GM21360 (cell line): ENCODE results near the gene HBZ.
"Not testable (repeated sequence)": the region's sequence is repeated elsewhere in the genome, so short reads cannot be mapped to it uniquely, and the experiment has no call there.

Source experiments
- ATAC-seq: cut with Tn5 transposase; IDR thresholded peaks from one replicate; pipeline ENCODE4 v1.9.1; 2021; ENCODE audit warnings: mild to moderate bottlenecking, moderate library complexity; ENCODE audit not compliant: unreplicated experiment

HBZ gene

DNA sequence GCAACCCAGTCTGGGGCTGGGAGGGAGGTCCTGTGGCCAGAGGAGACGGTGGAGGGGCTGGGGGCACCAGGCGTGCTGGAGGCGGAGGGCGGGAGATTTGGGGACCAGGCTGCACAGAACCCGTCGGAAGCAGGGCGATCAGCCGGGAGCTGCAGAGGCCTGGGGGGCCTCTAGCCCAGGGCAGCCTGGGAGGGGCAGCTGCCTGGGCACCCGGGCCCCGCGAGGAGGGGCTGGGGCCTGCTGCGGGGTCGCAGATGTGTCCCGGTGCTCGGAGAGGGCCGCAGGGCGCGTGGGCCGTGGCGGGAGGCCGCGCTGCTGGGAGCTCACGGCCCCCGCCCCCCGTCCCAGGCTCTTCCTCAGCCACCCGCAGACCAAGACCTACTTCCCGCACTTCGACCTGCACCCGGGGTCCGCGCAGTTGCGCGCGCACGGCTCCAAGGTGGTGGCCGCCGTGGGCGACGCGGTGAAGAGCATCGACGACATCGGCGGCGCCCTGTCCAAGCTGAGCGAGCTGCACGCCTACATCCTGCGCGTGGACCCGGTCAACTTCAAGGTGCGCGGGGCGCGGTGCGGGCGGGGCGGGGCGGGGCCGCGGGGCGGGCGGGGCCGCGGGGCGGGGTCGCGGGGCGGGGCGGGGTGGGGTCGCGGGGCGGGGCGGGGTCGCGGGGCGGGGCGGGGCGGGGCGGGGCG, 11.8 kb downstream of the HBZ start:
- ATAC-seq = not testable (repeated sequence)

DNA sequence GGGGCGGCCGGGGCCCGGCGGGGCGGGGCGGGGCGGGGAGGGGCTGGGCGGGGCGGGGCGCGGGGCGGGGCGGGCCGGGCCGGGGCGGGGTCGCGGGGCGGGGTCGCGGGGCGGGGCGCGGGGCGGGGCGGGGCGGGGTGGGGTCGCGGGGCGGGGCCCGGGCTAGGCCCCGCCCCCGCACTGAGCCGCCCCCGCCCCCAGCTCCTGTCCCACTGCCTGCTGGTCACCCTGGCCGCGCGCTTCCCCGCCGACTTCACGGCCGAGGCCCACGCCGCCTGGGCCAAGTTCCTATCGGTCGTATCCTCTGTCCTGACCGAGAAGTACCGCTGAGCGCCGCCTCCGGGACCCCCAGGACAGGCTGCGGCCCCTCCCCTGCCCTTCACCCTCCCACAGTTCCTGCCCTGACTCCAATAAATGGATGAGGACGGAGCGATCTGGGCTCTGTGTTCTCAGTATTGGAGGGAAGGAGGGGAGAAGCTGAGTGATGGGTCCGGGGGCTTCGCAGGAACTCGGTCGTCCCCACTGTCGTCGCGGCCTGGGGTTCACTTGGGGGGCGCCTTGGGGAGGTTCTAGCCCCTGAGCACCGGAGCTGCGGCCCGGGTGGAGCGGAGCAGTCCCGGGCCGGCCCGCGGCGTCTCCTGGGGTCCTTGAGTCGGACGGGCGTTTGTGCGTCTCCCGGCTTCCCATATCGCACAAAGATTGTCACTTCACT, 12.5 kb downstream of the HBZ start:
- no peak for ATAC-seq

DNA sequence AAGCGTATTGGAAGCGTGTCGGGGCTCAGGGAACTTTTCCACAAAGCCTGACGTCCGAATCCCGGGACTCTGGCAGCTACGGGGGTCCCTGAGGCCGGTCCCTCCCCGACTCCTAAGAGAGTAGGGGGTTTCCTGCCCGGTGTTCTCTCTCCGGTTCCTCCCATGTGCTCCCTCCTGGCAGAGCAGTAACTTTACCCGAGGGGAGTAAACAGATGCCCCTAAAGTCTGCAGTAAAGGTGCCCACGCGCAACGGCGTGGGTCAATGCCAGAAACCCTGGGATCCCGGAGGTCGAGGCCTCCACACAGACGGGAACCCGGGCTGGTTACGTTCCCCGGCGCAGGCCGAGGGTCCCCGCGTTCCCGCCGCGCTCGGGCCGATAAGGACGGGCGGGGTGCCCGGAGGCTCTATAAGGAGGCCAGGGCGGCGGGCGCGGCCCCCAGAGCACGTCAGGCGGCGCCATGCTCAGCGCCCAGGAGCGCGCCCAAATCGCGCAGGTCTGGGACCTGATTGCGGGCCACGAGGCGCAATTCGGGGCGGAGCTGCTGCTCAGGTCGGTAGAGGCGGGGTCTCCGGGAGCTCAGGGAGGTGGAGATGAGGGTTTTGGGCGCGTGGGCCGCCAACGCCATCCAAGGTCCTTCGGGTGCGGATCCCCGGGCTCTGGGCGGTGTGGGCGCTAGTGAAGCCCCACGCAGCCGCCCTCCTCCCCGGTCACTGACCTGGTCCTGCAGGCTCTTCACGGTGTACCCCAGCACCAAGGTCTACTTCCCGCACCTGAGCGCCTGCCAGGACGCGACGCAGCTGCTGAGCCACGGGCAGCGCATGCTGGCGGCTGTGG, 13.3 kb downstream of the HBZ start, which contains the start of gene HBM:
Gene HBM (plus strand): TSS at position 440 of the 836 bp plus-strand sequence. CDS start 20 bp downstream, at position 460.
- no peak for ATAC-seq

DNA sequence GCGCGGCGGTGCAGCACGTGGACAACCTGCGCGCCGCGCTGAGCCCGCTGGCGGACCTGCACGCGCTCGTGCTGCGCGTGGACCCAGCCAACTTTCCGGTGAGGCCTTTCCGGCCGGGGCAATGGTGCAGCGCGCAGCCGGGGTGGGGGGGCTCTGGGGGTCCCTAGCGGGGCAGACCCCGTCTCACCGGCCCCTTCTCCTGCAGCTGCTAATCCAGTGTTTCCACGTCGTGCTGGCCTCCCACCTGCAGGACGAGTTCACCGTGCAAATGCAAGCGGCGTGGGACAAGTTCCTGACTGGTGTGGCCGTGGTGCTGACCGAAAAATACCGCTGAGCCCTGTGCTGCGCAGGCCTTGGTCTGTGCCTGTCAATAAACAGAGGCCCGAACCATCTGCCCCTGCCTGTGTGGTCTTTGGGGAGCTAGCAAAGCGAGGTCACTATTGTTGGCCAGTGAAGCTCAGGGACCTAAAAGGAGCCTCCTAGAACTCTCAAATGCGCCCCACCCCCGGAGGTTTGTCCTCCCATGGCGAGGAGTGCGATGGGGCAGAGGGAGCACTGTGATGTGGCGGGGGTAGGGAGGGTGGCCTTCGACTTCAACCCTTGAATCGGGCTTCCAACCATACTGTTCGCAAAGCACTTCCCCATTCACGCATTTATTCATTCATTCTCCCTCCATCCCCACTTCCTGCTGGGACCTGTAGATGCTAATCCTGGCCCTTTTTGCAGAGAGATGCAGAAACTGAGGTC, 14.1 kb downstream of the HBZ start:
- ATAC-seq = no peak

DNA sequence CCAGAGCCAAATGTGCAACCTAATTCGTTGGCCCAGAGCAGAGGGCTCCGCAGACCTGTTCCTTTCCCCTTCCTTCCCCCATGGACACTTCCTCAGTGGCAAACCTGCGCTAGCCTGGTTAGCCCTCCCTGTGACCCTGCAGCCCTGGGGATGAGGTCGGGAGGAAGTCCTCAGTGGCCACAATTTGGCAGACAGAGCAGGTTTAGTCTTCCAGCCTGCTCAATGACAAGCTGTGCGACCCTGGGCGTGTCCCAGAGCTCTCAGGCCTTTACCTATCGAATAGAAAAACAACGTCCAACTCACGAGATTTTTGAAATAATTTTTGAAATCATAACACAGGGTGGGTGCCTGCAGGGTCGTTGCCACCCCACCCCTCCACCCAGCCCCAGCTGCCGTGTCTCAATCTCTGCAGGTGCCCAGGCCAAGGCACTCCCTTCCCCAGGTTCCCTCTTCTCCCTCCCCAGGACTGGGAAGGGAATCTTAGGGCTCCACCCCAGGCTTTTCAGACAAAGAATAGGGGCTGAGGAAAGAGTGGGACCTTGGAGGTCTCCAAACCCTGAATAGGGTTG, 14.8 kb downstream of the HBZ start:
- no peak for ATAC-seq

DNA sequence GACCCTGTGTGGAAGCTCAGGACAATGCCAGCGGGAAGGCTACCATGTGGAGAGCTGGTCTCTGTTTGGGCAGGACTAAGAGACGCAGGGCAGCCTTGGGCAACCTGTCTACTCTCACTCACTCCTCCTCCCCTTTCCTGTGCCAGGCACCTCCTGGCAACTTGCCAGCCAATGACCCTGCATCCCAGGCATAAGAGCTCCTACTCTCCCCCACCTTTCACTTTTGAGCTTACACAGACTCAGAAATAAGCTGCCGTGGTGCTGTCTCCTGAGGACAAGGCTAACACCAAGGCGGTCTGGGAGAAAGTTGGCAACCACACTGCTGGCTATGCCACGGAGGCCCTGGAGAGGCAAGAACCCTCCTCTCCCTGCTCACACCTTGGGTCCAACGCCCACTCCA, 16.0 kb downstream of the HBZ start:
- ATAC-seq = no peak

DNA sequence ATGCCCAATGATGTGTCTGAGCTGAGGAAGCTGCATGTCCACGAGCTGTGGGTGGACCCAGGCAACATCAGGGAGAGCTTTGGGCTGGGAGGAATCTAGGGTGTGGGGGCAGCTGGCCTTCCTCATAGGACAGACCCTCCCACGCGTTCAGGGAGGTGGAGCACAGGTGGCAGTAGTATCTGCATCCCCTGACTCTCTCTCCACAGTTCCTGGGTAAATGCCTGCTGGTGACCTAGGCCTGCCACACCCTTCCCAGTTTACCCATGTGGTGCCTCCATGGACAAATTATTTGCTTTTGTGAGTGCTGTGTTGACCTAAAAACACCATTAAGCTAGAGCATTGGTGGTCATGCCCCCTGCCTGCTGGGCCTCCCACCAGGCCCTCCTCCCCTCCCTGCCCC, 16.6 kb downstream of the HBZ start:
- no peak for ATAC-seq

DNA sequence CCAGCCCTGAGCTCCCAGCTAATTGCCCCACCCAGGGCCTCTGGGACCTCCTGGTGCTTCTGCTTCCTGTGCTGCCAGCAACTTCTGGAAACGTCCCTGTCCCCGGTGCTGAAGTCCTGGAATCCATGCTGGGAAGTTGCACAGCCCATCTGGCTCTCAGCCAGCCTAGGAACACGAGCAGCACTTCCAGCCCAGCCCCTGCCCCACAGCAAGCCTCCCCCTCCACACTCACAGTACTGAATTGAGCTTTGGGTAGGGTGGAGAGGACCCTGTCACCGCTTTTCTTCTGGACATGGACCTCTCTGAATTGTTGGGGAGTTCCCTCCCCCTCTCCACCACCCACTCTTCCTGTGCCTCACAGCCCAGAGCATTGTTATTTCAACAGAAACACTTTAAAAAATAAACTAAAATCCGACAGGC, 17.7 kb downstream of the HBZ start:
- not testable (repeated sequence) for ATAC-seq

DNA sequence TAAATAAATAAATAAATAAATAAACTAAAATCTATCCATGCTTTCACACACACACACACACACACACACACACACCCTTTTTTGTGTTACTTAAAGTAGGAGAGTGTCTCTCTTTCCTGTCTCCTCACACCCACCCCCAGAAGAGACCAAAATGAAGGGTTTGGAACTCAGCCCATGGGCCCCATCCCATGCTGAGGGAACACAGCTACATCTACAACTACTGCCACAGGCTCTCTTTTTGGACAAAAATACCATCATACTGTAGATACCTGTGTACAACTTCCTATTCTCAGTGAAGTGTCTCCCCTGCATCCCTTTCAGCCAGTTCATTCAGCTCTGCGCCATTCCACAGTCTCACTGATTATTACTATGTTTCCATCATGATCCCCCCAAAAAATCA, 18.3 kb downstream of the HBZ start:
- no peak for ATAC-seq

DNA sequence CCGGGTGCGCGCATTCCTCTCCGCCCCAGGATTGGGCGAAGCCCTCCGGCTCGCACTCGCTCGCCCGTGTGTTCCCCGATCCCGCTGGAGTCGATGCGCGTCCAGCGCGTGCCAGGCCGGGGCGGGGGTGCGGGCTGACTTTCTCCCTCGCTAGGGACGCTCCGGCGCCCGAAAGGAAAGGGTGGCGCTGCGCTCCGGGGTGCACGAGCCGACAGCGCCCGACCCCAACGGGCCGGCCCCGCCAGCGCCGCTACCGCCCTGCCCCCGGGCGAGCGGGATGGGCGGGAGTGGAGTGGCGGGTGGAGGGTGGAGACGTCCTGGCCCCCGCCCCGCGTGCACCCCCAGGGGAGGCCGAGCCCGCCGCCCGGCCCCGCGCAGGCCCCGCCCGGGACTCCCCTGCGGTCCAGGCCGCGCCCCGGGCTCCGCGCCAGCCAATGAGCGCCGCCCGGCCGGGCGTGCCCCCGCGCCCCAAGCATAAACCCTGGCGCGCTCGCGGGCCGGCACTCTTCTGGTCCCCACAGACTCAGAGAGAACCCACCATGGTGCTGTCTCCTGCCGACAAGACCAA, 20.0 kb downstream of the HBZ start, which contains the start of gene HBA2:
Gene HBA2 (plus strand): TSS at position 503 of the 568 bp plus-strand sequence. CDS start 37 bp downstream, at position 540.
- not testable (repeated sequence) for ATAC-seq

DNA sequence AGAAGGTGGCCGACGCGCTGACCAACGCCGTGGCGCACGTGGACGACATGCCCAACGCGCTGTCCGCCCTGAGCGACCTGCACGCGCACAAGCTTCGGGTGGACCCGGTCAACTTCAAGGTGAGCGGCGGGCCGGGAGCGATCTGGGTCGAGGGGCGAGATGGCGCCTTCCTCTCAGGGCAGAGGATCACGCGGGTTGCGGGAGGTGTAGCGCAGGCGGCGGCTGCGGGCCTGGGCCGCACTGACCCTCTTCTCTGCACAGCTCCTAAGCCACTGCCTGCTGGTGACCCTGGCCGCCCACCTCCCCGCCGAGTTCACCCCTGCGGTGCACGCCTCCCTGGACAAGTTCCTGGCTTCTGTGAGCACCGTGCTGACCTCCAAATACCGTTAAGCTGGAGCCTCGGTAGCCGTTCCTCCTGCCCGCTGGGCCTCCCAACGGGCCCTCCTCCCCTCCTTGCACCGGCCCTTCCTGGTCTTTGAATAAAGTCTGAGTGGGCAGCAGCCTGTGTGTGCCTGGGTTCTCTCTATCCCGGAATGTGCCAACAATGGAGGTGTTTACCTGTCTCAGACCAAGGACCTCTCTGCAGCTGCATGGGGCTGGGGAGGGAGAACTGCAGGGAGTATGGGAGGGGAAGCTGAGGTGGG, 20.9 kb downstream of the HBZ start:
- not testable (repeated sequence) for ATAC-seq

DNA sequence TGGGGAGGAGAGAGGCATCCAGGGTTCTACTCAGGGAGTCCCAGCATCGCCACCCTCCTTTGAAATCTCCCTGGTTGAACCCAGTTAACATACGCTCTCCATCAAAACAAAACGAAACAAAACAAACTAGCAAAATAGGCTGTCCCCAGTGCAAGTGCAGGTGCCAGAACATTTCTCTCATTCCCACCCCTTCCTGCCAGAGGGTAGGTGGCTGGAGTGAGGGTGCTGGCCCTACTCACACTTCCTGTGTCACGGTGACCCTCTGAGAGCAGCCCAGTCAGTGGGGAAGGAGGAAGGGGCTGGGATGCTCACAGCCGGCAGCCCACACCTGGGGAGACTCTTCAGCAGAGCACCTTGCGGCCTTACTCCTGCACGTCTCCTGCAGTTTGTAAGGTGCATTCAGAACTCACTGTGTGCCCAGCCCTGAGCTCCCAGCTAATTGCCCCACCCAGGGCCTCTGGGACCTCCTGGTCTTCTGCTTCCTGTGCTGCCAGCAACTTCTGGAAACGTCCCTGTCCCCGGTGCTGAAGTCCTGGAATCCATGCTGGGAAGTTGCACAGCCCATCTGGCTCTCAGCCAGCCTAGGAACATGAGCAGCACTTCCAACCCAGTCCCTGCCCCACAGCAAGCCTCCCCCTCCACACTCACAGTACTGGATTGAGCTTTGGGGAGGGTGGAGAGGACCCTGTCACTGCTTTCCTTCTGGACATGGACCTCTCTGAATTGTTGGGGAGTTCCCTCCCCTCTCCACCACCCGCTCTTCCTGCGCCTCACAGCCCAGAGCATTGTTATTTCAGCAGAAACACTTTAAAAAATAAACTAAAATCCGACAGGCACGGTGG, 21.7 kb downstream of the HBZ start:
- not testable (repeated sequence) for ATAC-seq

DNA sequence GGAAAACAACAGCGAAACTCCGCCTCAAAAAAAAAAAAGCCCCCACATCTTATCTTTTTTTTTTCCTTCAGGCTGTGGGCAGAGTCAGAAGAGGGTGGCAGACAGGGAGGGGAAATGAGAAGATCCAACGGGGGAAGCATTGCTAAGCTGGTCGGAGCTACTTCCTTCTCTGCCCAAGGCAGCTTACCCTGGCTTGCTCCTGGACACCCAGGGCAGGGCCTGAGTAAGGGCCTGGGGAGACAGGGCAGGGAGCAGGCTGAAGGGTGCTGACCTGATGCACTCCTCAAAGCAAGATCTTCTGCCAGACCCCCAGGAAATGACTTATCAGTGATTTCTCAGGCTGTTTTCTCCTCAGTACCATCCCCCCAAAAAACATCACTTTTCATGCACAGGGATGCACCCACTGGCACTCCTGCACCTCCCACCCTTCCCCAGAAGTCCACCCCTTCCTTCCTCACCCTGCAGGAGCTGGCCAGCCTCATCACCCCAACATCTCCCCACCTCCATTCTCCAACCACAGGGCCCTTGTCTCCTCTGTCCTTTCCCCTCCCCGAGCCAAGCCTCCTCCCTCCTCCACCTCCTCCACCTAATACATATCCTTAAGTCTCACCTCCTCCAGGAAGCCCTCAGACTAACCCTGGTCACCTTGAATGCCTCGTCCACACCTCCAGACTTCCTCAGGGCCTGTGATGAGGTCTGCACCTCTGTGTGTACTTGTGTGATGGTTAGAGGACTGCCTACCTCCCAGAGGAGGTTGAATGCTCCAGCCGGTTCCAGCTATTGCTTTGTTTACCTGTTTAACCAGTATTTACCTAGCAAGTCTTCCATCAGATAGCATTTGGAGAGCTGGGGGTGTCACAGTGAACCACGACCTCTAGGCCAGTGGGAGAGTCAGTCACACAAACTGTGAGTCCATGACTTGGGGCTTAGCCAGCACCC, 22.8 kb downstream of the HBZ start:
- no peak for ATAC-seq

DNA sequence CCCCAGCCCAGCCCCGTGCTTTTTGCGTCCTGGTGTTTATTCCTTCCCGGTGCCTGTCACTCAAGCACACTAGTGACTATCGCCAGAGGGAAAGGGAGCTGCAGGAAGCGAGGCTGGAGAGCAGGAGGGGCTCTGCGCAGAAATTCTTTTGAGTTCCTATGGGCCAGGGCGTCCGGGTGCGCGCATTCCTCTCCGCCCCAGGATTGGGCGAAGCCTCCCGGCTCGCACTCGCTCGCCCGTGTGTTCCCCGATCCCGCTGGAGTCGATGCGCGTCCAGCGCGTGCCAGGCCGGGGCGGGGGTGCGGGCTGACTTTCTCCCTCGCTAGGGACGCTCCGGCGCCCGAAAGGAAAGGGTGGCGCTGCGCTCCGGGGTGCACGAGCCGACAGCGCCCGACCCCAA, 23.6 kb downstream of the HBZ start:
- ATAC-seq = not testable (repeated sequence)

DNA sequence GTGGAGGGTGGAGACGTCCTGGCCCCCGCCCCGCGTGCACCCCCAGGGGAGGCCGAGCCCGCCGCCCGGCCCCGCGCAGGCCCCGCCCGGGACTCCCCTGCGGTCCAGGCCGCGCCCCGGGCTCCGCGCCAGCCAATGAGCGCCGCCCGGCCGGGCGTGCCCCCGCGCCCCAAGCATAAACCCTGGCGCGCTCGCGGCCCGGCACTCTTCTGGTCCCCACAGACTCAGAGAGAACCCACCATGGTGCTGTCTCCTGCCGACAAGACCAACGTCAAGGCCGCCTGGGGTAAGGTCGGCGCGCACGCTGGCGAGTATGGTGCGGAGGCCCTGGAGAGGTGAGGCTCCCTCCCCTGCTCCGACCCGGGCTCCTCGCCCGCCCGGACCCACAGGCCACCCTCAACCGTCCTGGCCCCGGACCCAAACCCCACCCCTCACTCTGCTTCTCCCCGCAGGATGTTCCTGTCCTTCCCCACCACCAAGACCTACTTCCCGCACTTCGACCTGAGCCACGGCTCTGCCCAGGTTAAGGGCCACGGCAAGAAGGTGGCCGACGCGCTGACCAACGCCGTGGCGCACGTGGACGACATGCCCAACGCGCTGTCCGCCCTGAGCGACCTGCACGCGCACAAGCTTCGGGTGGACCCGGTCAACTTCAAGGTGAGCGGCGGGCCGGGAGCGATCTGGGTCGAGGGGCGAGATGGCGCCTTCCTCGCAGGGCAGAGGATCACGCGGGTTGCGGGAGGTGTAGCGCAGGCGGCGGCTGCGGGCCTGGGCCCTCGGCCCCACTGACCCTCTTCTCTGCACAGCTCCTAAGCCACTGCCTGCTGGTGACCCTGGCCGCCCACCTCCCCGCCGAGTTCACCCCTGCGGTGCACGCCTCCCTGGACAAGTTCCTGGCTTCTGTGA, 24.3 kb downstream of the HBZ start, which contains the start of gene HBA1:
Gene HBA1 (plus strand): TSS at position 204 of the 906 bp plus-strand sequence. CDS start 37 bp downstream, at position 241.
- not testable (repeated sequence) for ATAC-seq

DNA sequence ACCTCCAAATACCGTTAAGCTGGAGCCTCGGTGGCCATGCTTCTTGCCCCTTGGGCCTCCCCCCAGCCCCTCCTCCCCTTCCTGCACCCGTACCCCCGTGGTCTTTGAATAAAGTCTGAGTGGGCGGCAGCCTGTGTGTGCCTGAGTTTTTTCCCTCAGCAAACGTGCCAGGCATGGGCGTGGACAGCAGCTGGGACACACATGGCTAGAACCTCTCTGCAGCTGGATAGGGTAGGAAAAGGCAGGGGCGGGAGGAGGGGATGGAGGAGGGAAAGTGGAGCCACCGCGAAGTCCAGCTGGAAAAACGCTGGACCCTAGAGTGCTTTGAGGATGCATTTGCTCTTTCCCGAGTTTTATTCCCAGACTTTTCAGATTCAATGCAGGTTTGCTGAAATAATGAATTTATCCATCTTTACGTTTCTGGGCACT, 25.0 kb downstream of the HBZ start:
- ATAC-seq = no peak
